WTC11 (cell line): ENCODE data around the gene BCAS3. TPM values are rescaled to one million over a fixed set of nuclear protein-coding genes. Genes with fewer than 3 reads are reported as not detected.

Experiments
- ATAC-seq: fragments of 200-7000 bp; cut with Tn5 transposase; 2 replicates; pipeline ENCODE4 v1.10.0; 2021; ENCODE audit warnings: mild to moderate bottlenecking, moderate library complexity
- CTCF ChIA-PET: fragments of 300-600 bp; sonication (Branson Sonifier 250); formaldehyde crosslinking; loops from one replicate; lab custom pipeline; 2021; ENCODE audit warnings: antibody characterized with exemption; lab: Charles Lee
- POLR2A ChIA-PET: fragments of 350-600 bp; sonication (Branson Sonifier 250); formaldehyde crosslinking; loops from one replicate; lab custom pipeline; 2021; ENCODE audit warnings: antibody characterized with exemption; lab: Charles Lee
- DNase-seq: peaks from one replicate; pipeline ENCODE4 v3.0.0; 2021; ENCODE audit warnings: low spot score
- H3K27ac Mint-ChIP-seq: 2 replicates; pipeline ENCODE4 v1.8.0; 2021; ENCODE audit warnings: mixed read lengths
- H3K27me3 Mint-ChIP-seq: 2 replicates; pipeline ENCODE4 v1.8.0; 2021; ENCODE audit warnings: low read depth, mild to moderate bottlenecking, moderate library complexity, mixed read lengths
- H3K36me3 Mint-ChIP-seq: 2 replicates; pipeline ENCODE4 v1.8.0; 2021; ENCODE audit warnings: mixed read lengths
- H3K4me1 Mint-ChIP-seq: 2 replicates; pipeline ENCODE4 v1.8.0; 2022; ENCODE audit warnings: mixed read lengths
- H3K4me3 Mint-ChIP-seq: 2 replicates; pipeline ENCODE4 v1.8.0; 2021; ENCODE audit warnings: mild to moderate bottlenecking, moderate library complexity, mixed read lengths
- H3K9me3 Mint-ChIP-seq: 2 replicates; pipeline ENCODE4 v1.8.0; 2021; ENCODE audit warnings: mixed read lengths
- CBFB ChIP-seq: sonication (generic); formaldehyde crosslinking; IDR thresholded peaks from 2 replicates; pipeline ENCODE4 v1.8.1; 2022; ENCODE audit warnings: mild to moderate bottlenecking, low read depth, missing genetic modification reagents
- ELF4 ChIP-seq: sonication (generic); formaldehyde crosslinking; IDR thresholded peaks from 2 replicates; pipeline ENCODE4 v1.8.1; 2022; ENCODE audit warnings: low read depth, mild to moderate bottlenecking, moderate library complexity, missing genetic modification reagents
- EMX1 ChIP-seq: fragments of 250-450 bp; sonication (Bioruptor Pico); IDR thresholded peaks from 2 replicates; pipeline ENCODE4 v1.8.0; 2021; ENCODE audit warnings: mild to moderate bottlenecking
- GRHL2 ChIP-seq: fragments of 250-450 bp; sonication (Bioruptor Pico); IDR thresholded peaks from 2 replicates; pipeline ENCODE4 v1.8.0; 2022; ENCODE audit warnings: mild to moderate bottlenecking, moderate library complexity; ENCODE audit not compliant: insufficient replicate concordance, severe bottlenecking
- HMGA2 ChIP-seq: fragments of 250-450 bp; sonication (Bioruptor Pico); IDR thresholded peaks from 2 replicates; pipeline ENCODE4 v1.4.0; 2021; ENCODE audit warnings: mild to moderate bottlenecking, moderate library complexity
- KAT7 ChIP-seq: sonication (generic); formaldehyde crosslinking; IDR thresholded peaks from 2 replicates; pipeline ENCODE4 v1.8.1; 2023; ENCODE audit warnings: missing genetic modification reagents, mild to moderate bottlenecking, borderline replicate concordance
- NFATC4 ChIP-seq: fragments of 250-450 bp; sonication (Bioruptor Pico); IDR thresholded peaks from 2 replicates; pipeline ENCODE4 v1.9.0; 2021; ENCODE audit warnings: mild to moderate bottlenecking
- NFE2L1 ChIP-seq: sonication (generic); formaldehyde crosslinking; IDR thresholded peaks from 2 replicates; pipeline ENCODE4 v1.8.1; 2023; ENCODE audit warnings: missing genetic modification reagents
- RORB ChIP-seq: fragments of 250-450 bp; sonication (Bioruptor Pico); IDR thresholded peaks from 2 replicates; pipeline ENCODE4 v1.9.0; 2021; ENCODE audit warnings: mild to moderate bottlenecking
- SMAD4 ChIP-seq: sonication (generic); formaldehyde crosslinking; IDR thresholded peaks from 2 replicates; pipeline ENCODE4 v1.8.0; 2022; ENCODE audit warnings: mild to moderate bottlenecking, missing genetic modification reagents
- TCF7 ChIP-seq: sonication (generic); formaldehyde crosslinking; IDR thresholded peaks from 2 replicates; pipeline ENCODE4 v1.8.0; 2022; ENCODE audit warnings: mild to moderate bottlenecking, low read depth, missing genetic modification reagents, moderate library complexity
- TP53 ChIP-seq: sonication (generic); formaldehyde crosslinking; IDR thresholded peaks from 2 replicates; pipeline ENCODE4 v1.8.1; 2023; ENCODE audit warnings: mild to moderate bottlenecking, missing genetic modification reagents
- ZNF232 ChIP-seq: sonication (generic); formaldehyde crosslinking; IDR thresholded peaks from 2 replicates; pipeline ENCODE4 v1.8.0; 2022; ENCODE audit warnings: mild to moderate bottlenecking, missing genetic modification reagents
- ZNF317 ChIP-seq: sonication (generic); formaldehyde crosslinking; IDR thresholded peaks from 2 replicates; pipeline ENCODE4 v1.8.1; 2023; ENCODE audit warnings: low read depth, mild to moderate bottlenecking, moderate library complexity, missing genetic modification reagents, borderline replicate concordance
- total RNA-seq: library from RNA; stranded (reverse); gene quantifications from 3 replicates; pipeline ENCODE4 v1.2.3, GENCODE V29; 2021
- TF ChIP-seq, protein P1 (sequence below): sonication (generic); formaldehyde crosslinking; IDR thresholded peaks from 2 replicates; pipeline ENCODE4 v1.8.0; 2023; ENCODE audit warnings: missing genetic modification reagents, mild to moderate bottlenecking, borderline replicate concordance
- TF ChIP-seq, protein P2 (sequence below): sonication (generic); formaldehyde crosslinking; IDR thresholded peaks from 2 replicates; pipeline ENCODE4 v1.8.1; 2022; ENCODE audit warnings: mild to moderate bottlenecking, missing genetic modification reagents, moderate library complexity, borderline replicate concordance
- TF ChIP-seq, protein P3 (sequence below): sonication (generic); formaldehyde crosslinking; IDR thresholded peaks from 2 replicates; pipeline ENCODE4 v1.8.1; 2023; ENCODE audit warnings: mild to moderate bottlenecking, missing genetic modification reagents, moderate library complexity
- TF ChIP-seq, protein P4 (sequence below): sonication (generic); formaldehyde crosslinking; IDR thresholded peaks from 2 replicates; pipeline ENCODE4 v1.8.0; 2022; ENCODE audit warnings: mild to moderate bottlenecking, missing genetic modification reagents
- TF ChIP-seq, protein P5 (sequence below): sonication (generic); formaldehyde crosslinking; IDR thresholded peaks from 2 replicates; pipeline ENCODE4 v1.8.1; 2023; ENCODE audit warnings: mild to moderate bottlenecking, missing genetic modification reagents, moderate library complexity
- TF ChIP-seq, protein P6 (sequence below): sonication (generic); formaldehyde crosslinking; IDR thresholded peaks from 2 replicates; pipeline ENCODE4 v1.8.1; 2023; ENCODE audit warnings: mild to moderate bottlenecking, moderate library complexity, missing genetic modification reagents
- TF ChIP-seq, protein P7 (sequence below): sonication (generic); formaldehyde crosslinking; IDR thresholded peaks from 2 replicates; pipeline ENCODE4 v1.8.0; 2022; ENCODE audit warnings: mild to moderate bottlenecking, missing genetic modification reagents

BCAS3 gene
- total RNA-seq, 1 experiment from 2014 or later, result 15.5 TPM

DNA sequence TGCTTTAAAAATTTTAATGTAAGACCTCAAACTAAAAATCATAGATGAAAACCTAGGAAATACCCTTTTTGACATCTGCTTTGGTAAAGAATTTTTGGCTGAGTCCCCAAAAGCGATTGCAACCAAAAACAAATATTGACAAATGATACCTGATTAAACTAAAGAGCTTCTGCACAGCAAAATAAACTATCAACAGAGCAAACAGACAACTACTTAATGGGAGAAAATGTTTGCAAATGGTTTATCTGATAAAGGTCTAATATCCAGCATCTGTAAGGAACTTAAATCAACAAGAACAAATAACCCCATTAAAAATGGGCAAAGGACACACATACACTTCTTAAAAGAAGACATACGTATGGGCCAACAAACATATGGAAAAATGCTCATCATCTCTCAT is 242.5 kb downstream of the BCAS3 start:
- no peak for ATAC-seq
- Mint-ChIP-seq H3K36me3 (peaks cover 10% of the 10 kb centered on the region), H3K27ac (no peak overlapping the region), H3K4me1 (no peaks in the 10 kb centered on the region), H3K4me3 (no peak overlapping the region), H3K27me3 (no peaks in the 10 kb centered on the region), H3K9me3 (peaks cover 20% of the 10 kb centered on the region)
- no peak for DNase-seq
- TF ChIP-seq NFE2L1 (no peak), EMX1 (CRISPR knock-in tag) (no peak)
- CTCF ChIA-PET, result no interaction called here
- POLR2A ChIA-PET, result no interaction called here

DNA sequence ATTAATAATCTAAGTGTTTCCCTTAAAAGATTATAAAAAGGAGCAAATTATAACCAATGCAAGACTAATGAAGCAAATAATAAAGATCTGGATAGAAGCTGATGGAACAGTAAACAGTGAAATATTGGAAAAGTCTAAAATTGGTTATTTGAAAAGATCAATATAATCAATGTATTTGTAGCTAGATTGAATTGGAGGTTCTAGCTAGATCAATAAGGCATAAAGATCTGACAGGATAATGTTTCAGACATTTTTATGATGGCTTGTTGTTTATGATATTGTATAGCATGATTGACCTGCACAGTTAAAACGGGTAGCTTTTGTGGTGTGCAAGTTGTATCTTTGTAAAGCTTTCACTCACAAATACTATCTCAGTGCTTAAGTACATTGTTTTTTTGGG is 245.3 kb downstream of the BCAS3 start:
- Mint-ChIP-seq H3K27me3 (no peaks in the 10 kb centered on the region), H3K4me1 (no peaks in the 10 kb centered on the region), H3K27ac (no peak overlapping the region), H3K9me3 (0 out of 2 replicates have a peak, but pooled peaks cover 4% of the 10 kb centered on the region), H3K36me3 (no peaks in the 10 kb centered on the region), H3K4me3 (no peak overlapping the region)
- no peak for ATAC-seq
- POLR2A ChIA-PET, result no interaction called here
- CTCF ChIA-PET, result no interaction called here
- no peak for DNase-seq
- TF ChIP-seq ZNF317 (no peak), HMGA2 (CRISPR knock-in tag) (no peak), TCF7 (CRISPR knock-in tag) (no peak), TP53 (CRISPR knock-in tag) (no peak), NFE2L1 (no peak), ELF4 (CRISPR knock-in tag) (no peak), GRHL2 (CRISPR knock-in tag) (no peak), ZNF232 (CRISPR knock-in tag) (no peak), NFATC4 (CRISPR knock-in tag) (no peak), RORB (CRISPR knock-in tag) (no peak), SMAD4 (CRISPR knock-in tag) (no peak), CBFB (CRISPR knock-in tag) (no peak), KAT7 (CRISPR knock-in tag) (no peak)
- TF ChIP-seq, protein P1, sequence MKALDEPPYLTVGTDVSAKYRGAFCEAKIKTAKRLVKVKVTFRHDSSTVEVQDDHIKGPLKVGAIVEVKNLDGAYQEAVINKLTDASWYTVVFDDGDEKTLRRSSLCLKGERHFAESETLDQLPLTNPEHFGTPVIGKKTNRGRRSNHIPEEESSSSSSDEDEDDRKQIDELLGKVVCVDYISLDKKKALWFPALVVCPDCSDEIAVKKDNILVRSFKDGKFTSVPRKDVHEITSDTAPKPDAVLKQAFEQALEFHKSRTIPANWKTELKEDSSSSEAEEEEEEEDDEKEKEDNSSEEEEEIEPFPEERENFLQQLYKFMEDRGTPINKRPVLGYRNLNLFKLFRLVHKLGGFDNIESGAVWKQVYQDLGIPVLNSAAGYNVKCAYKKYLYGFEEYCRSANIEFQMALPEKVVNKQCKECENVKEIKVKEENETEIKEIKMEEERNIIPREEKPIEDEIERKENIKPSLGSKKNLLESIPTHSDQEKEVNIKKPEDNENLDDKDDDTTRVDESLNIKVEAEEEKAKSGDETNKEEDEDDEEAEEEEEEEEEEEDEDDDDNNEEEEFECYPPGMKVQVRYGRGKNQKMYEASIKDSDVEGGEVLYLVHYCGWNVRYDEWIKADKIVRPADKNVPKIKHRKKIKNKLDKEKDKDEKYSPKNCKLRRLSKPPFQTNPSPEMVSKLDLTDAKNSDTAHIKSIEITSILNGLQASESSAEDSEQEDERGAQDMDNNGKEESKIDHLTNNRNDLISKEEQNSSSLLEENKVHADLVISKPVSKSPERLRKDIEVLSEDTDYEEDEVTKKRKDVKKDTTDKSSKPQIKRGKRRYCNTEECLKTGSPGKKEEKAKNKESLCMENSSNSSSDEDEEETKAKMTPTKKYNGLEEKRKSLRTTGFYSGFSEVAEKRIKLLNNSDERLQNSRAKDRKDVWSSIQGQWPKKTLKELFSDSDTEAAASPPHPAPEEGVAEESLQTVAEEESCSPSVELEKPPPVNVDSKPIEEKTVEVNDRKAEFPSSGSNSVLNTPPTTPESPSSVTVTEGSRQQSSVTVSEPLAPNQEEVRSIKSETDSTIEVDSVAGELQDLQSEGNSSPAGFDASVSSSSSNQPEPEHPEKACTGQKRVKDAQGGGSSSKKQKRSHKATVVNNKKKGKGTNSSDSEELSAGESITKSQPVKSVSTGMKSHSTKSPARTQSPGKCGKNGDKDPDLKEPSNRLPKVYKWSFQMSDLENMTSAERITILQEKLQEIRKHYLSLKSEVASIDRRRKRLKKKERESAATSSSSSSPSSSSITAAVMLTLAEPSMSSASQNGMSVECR, result no peak
- TF ChIP-seq, protein P2, sequence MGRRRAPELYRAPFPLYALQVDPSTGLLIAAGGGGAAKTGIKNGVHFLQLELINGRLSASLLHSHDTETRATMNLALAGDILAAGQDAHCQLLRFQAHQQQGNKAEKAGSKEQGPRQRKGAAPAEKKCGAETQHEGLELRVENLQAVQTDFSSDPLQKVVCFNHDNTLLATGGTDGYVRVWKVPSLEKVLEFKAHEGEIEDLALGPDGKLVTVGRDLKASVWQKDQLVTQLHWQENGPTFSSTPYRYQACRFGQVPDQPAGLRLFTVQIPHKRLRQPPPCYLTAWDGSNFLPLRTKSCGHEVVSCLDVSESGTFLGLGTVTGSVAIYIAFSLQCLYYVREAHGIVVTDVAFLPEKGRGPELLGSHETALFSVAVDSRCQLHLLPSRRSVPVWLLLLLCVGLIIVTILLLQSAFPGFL (CRISPR knock-in tag), result no peak
- TF ChIP-seq, protein P3, sequence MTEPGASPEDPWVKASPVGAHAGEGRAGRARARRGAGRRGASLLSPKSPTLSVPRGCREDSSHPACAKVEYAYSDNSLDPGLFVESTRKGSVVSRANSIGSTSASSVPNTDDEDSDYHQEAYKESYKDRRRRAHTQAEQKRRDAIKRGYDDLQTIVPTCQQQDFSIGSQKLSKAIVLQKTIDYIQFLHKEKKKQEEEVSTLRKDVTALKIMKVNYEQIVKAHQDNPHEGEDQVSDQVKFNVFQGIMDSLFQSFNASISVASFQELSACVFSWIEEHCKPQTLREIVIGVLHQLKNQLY, result no peak
- TF ChIP-seq, protein P4, sequence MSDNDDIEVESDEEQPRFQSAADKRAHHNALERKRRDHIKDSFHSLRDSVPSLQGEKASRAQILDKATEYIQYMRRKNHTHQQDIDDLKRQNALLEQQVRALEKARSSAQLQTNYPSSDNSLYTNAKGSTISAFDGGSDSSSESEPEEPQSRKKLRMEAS (CRISPR knock-in tag), result no peak
- TF ChIP-seq, protein P5, sequence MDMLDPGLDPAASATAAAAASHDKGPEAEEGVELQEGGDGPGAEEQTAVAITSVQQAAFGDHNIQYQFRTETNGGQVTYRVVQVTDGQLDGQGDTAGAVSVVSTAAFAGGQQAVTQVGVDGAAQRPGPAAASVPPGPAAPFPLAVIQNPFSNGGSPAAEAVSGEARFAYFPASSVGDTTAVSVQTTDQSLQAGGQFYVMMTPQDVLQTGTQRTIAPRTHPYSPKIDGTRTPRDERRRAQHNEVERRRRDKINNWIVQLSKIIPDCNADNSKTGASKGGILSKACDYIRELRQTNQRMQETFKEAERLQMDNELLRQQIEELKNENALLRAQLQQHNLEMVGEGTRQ (CRISPR knock-in tag), result no peak
- TF ChIP-seq, protein P6, sequence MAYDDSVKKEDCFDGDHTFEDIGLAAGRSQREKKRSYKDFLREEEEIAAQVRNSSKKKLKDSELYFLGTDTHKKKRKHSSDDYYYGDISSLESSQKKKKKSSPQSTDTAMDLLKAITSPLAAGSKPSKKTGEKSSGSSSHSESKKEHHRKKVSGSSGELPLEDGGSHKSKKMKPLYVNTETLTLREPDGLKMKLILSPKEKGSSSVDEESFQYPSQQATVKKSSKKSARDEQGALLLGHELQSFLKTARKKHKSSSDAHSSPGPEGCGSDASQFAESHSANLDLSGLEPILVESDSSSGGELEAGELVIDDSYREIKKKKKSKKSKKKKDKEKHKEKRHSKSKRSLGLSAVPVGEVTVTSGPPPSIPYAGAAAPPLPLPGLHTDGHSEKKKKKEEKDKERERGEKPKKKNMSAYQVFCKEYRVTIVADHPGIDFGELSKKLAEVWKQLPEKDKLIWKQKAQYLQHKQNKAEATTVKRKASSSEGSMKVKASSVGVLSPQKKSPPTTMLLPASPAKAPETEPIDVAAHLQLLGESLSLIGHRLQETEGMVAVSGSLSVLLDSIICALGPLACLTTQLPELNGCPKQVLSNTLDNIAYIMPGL (CRISPR knock-in tag), result no peak
- TF ChIP-seq, protein P7, sequence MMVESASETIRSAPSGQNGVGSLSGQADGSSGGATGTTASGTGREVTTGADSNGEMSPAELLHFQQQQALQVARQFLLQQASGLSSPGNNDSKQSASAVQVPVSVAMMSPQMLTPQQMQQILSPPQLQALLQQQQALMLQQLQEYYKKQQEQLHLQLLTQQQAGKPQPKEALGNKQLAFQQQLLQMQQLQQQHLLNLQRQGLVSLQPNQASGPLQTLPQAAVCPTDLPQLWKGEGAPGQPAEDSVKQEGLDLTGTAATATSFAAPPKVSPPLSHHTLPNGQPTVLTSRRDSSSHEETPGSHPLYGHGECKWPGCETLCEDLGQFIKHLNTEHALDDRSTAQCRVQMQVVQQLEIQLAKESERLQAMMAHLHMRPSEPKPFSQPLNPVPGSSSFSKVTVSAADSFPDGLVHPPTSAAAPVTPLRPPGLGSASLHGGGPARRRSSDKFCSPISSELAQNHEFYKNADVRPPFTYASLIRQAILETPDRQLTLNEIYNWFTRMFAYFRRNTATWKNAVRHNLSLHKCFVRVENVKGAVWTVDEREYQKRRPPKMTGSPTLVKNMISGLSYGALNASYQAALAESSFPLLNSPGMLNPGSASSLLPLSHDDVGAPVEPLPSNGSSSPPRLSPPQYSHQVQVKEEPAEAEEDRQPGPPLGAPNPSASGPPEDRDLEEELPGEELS (CRISPR knock-in tag), result no peak
